GM12873 (cell line): Measurements from ENCODE around the gene TMEM108.

ENCODE experiments used
- CTCF ChIP-seq: IDR thresholded peaks from 2 replicates; pipeline ENCODE4 v1.5.1; 2012; ENCODE audit warnings: low read depth, mild to moderate bottlenecking, moderate library complexity, low read length, control low read depth; ENCODE audit not compliant: insufficient read depth; ENCODE audit errors: missing control alignments

TMEM108 gene

GRCh38 chr3:133152681-133153220, 114.6 kb downstream of the TMEM108 start:
- no peak for TF ChIP-seq CTCF

GRCh38 chr3:133153382-133153781, 115.2 kb downstream of the TMEM108 start:
- TF ChIP-seq CTCF: no peak

- TF ChIP-seq CTCF: no peak
Measured at GRCh38 chr3:133157716-133158115, 119.5 kb downstream of the TMEM108 start.

- no peak for TF ChIP-seq CTCF
Measured at GRCh38 chr3:133158686-133159085, 120.5 kb downstream of the TMEM108 start.

- TF ChIP-seq CTCF: no peak
Measured at GRCh38 chr3:133159498-133160475, 121.6 kb downstream of the TMEM108 start.

GRCh38 chr3:133161656-133162055, 123.5 kb downstream of the TMEM108 start:
- TF ChIP-seq CTCF: no peak

GRCh38 chr3:133162265-133162664, 124.1 kb downstream of the TMEM108 start:
- no peak for TF ChIP-seq CTCF
